ENCODE measurements around the gene DAB2IP.

DAB2IP gene

GRCh38 chr9:121763131-121763530 lies 111.7 kb downstream of the DAB2IP start:
- no peak for TF ChIP-seq CTCF (IDR thresholded peaks at IDR 0.05)

GRCh38 chr9:121763561-121764370 lies 112.3 kb downstream of the DAB2IP start:
- TF ChIP-seq CTCF (IDR thresholded peaks at IDR 0.05): no peak

- no peak for TF ChIP-seq CTCF (IDR thresholded peaks at IDR 0.05)
Measured at GRCh38 chr9:121764371-121764730, 112.9 kb downstream of the DAB2IP start.

- no peak for TF ChIP-seq CTCF (IDR thresholded peaks at IDR 0.05)
Measured at GRCh38 chr9:121765021-121765950, 113.9 kb downstream of the DAB2IP start.

- TF ChIP-seq CTCF (IDR thresholded peaks at IDR 0.05): no peak
Measured at GRCh38 chr9:121766081-121766683, 114.7 kb downstream of the DAB2IP start.

GRCh38 chr9:121767171-121767769 lies 115.8 kb downstream of the DAB2IP start:
- TF ChIP-seq CTCF (IDR thresholded peaks at IDR 0.05): no peak

GRCh38 chr9:121768416-121769015 lies 117.1 kb downstream of the DAB2IP start:
- no peak for TF ChIP-seq CTCF (IDR thresholded peaks at IDR 0.05)

Measured in LNCAP (cell line).